Common myeloid progenitor, CD34-positive (primary cell): ENCODE measurements around the gene DUOXA2.

ENCODE experiments used
- CTCF ChIA-PET: fragments of 350-600 bp; sonication (Branson Sonifier 250); formaldehyde crosslinking; loops from one replicate; lab custom pipeline; 2021; ENCODE audit warnings: antibody characterized with exemption; lab: Charles Lee
- POLR2A ChIA-PET: fragments of 350-600 bp; sonication (Branson Sonifier 250); formaldehyde crosslinking; loops from one replicate; lab custom pipeline; 2021; ENCODE audit warnings: antibody characterized with exemption; lab: Charles Lee
- DNase-seq, 3 donors: peaks; one replicate each; pipeline versions ENCODE4 v3.0.0 to v3.0.0-alpha.2; 2013
- H3K27ac ChIP-seq, 2 experiments: 1 replicate in 1 of 2; 2 replicates in 1 of 2; pipeline ENCODE4 v1.7.0; 2013; ENCODE audit warnings: inconsistent platforms in 2 of 2, low read length in 2 of 2, mild to moderate bottlenecking in 2 of 2, low read depth in 1 of 2, moderate library complexity in 1 of 2; ENCODE audit not compliant: severe bottlenecking in 2 of 2, insufficient read depth in 1 of 2, poor library complexity in 1 of 2
- H3K27me3 ChIP-seq, 5 experiments: replicated peaks in 2 of 5; 1 replicate in 3 of 5; 2 replicates in 2 of 5; pipeline versions ENCODE4 v1.6.1 to v1.7.0; 2013; ENCODE audit warnings: low read length in 4 of 5, mild to moderate bottlenecking in 2 of 5, moderate library complexity in 2 of 5, inconsistent platforms in 1 of 5; ENCODE audit not compliant: insufficient read depth in 5 of 5, control insufficient read depth in 4 of 5
- H3K36me3 ChIP-seq, 4 experiments: 1 replicate in 2 of 4; 2 replicates in 2 of 4; pipeline versions ENCODE4 v1.6.1 to v1.7.0; 2013; ENCODE audit warnings: low read length in 3 of 4, control low read depth in 1 of 4, mild to moderate bottlenecking in 1 of 4; ENCODE audit not compliant: control insufficient read depth in 4 of 4, insufficient read depth in 4 of 4
- H3K4me1 ChIP-seq, 4 experiments: 1 replicate in 3 of 4; 2 replicates in 1 of 4; pipeline versions ENCODE4 v1.6.1 to v1.7.1; 2013; ENCODE audit warnings: low read length in 3 of 4, mild to moderate bottlenecking in 3 of 4, control low read depth in 1 of 4, inconsistent platforms in 1 of 4, moderate library complexity in 1 of 4; ENCODE audit not compliant: control insufficient read depth in 4 of 4, insufficient read depth in 4 of 4; ENCODE audit errors: control extremely low read depth in 1 of 4
- H3K4me3 ChIP-seq, 7 experiments: 1 replicate in 4 of 7; 2 replicates in 3 of 7; pipeline versions ENCODE4 v1.5.1 to v1.7.0; 2013; ENCODE audit warnings: mild to moderate bottlenecking in 7 of 7, low read length in 6 of 7, moderate library complexity in 6 of 7, inconsistent platforms in 2 of 7, low read depth in 2 of 7, control low read depth in 1 of 7; ENCODE audit not compliant: insufficient read depth in 4 of 7, control insufficient read depth in 1 of 7; ENCODE audit errors: extremely low read depth in 1 of 7
- H3K9me3 ChIP-seq, 5 experiments: 1 replicate in 4 of 5; 2 replicates in 1 of 5; pipeline versions ENCODE4 v1.6.1 to v1.7.1; 2013; ENCODE audit warnings: low read length in 4 of 5, mild to moderate bottlenecking in 2 of 5, inconsistent platforms in 1 of 5, low read depth in 1 of 5, moderate library complexity in 1 of 5; ENCODE audit not compliant: control insufficient read depth in 4 of 5, insufficient read depth in 2 of 5; ENCODE audit errors: control extremely low read depth in 1 of 5
- WGBS: methylation state at CpG from one replicate; pipeline ENCODE4 v1.1.5; 2013; ENCODE audit not compliant: insufficient coverage; 5-methylcytosine and 5-hydroxymethylcytosine counted together

Gene DUOXA2

GRCh38 chr15:45113380-45113990 is 641 bp upstream of the DUOXA2 start:
- Histone ChIP-seq H3K27ac (no peak overlapping the region), H3K4me1 (peaks cover 0 to 52% (median 29%) of the 10 kb centered on the region in 4 experiments), H3K36me3 (no peaks in the 10 kb centered on the region), H3K9me3 (no peaks in the 10 kb centered on the region), H3K4me3 (peak overlapping the region in 2 of 7 experiments; percentile 1 to 49), H3K27me3 (peaks cover 5 to 90% (median 62%) of the 10 kb centered on the region in 5 experiments)
- DNase-seq = peak in 1 of 3 donors; percentile 20
- ChIA-PET POLR2A (no interaction called here), CTCF (interaction anchor here (0.7 to 2.3 kb wide), 4 partner anchors 8 to 145 kb away, joined by 3 to 10 read pairs (median 4); no protein-coding TSS in a partner anchor)
- 8% methylated on average over 6 of the region's 14 CpGs for WGBS

DNA sequence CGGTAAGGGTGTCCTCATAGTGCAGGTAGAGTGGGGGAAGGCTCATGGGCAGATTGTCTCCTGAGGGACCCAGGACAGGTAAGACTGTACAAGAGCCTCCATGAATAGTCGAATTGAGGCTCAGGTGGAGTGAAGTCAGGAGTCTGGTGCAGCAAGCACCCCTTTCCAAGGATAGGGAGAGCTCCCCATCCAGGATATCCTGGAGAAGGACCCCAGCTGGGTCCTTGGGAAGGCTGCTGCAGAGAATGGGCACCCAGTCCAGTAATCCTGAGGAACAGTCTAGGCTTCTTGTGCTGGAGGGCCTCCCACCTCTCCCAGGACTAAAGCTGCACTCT is 592 bp downstream of the DUOXA2 start:
- 11% methylated on average over 2 of the region's 2 CpGs for WGBS
- Histone ChIP-seq H3K9me3 (no peaks in the 10 kb centered on the region), H3K27me3 (peaks cover 0 to 83% (median 57%) of the 10 kb centered on the region in 5 experiments), H3K4me1 (peaks cover 0 to 52% (median 29%) of the 10 kb centered on the region in 4 experiments), H3K36me3 (no peaks in the 10 kb centered on the region), H3K27ac (no peak overlapping the region), H3K4me3 (peak overlapping the region in 3 of 7 experiments; percentile 28 to 53 (median 52))
- CTCF ChIA-PET = interaction anchor here (1.1 to 1.7 kb wide), 2 partner anchors 10 to 16 kb away, joined by 3 to 5 read pairs; no protein-coding TSS in a partner anchor
- DNase-seq = no peak
- POLR2A ChIA-PET = no interaction called here

DNA sequence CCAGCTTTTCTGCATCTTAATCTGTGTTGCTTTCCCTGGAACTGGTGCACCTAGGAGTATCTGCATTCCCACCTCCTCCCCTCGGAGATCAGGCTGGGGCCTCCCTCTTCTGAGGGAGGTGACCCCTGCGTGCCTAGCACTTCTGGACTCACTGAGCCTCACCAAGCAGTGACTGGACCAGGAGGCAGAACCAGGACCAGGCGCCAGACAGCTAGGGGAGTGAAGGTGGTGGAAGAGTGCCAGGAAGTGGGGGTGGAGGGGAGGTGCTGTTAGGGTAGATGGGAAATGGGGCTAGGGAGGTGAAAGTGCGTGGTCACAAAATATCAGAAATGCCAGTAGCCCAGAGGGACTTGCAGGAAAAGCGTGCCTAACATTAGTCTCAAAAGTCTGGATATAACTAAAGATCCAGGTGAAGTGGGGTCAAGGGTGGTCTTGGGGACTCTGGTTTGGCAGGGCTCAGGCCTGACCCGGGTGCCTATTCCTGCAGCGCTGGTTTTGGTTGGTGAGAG is 1.2 kb downstream of the DUOXA2 start:
- CTCF ChIA-PET = interaction anchor here (1.1 to 1.7 kb wide), 3 partner anchors 9 to 16 kb away, joined by 3 to 5 read pairs (median 5); no protein-coding TSS in a partner anchor
- no peaks in the 10 kb centered on the region for H3K9me3 ChIP-seq
- H3K36me3 ChIP-seq = no peaks in the 10 kb centered on the region
- DNase-seq = no peak
- WGBS = 68% methylated on average over 6 of the region's 7 CpGs
- no peak overlapping the region for H3K27ac ChIP-seq
- POLR2A ChIA-PET = no interaction called here
- peaks cover 0 to 52% (median 29%) of the 10 kb centered on the region in 4 experiments for H3K4me1 ChIP-seq
- peaks cover 0 to 76% (median 51%) of the 10 kb centered on the region in 5 experiments for H3K27me3 ChIP-seq
- H3K4me3 ChIP-seq = no peak overlapping the region

- CTCF ChIA-PET = interaction anchor here (1.0 to 1.7 kb wide), 4 partner anchors 9 to 15 kb away, joined by 4 to 5 read pairs (median 5); no protein-coding TSS in a partner anchor
These were observed 1.9 kb downstream of the DUOXA2 start for GRCh38 chr15:45116006-45116481.

GRCh38 chr15:45116482-45117307 is 2.6 kb downstream of the DUOXA2 start:
- peak in 2 of 3 donors; percentile 52 to 53 for DNase-seq
- Histone ChIP-seq H3K4me3 (peak overlapping the region in 3 of 7 experiments; percentile 19 to 53 (median 42)), H3K9me3 (no peaks in the 10 kb centered on the region), H3K27ac (no peak overlapping the region), H3K36me3 (no peaks in the 10 kb centered on the region), H3K4me1 (peaks cover 0 to 49% (median 28%) of the 10 kb centered on the region in 4 experiments), H3K27me3 (peaks cover 0 to 71% (median 50%) of the 10 kb centered on the region in 5 experiments)
- ChIA-PET CTCF (interaction anchor here (1.0 to 1.3 kb wide), 3 partner anchors 8 to 10 kb away, joined by 4 to 5 read pairs (median 5); no protein-coding TSS in a partner anchor), POLR2A (no interaction called here)
- WGBS = 6% methylated on average over 58 of the region's 65 CpGs

More at GRCh38 chr15:45116006-45116481, 1.9 kb downstream of the DUOXA2 start:
- Histone ChIP-seq H3K9me3 (no peaks in the 10 kb centered on the region), H3K27ac (no peak overlapping the region), H3K36me3 (no peaks in the 10 kb centered on the region), H3K4me1 (peaks cover 0 to 52% (median 29%) of the 10 kb centered on the region in 4 experiments), H3K4me3 (peak overlapping the region in 2 of 7 experiments; percentile 19 to 53), H3K27me3 (peaks cover 0 to 74% (median 51%) of the 10 kb centered on the region in 5 experiments)
- POLR2A ChIA-PET = no interaction called here
- WGBS = 7% methylated on average over 17 of the region's 19 CpGs
- DNase-seq = no peak

- CTCF ChIA-PET = interaction anchor here (0.6 to 1.8 kb wide), 19 partner anchors 7 to 528 kb away, joined by 3 to 13 read pairs (median 5); partner anchors contain the start of genes DUOX1 and DUOXA1
- POLR2A ChIA-PET = no interaction called here
- peaks cover 0 to 67% (median 49%) of the 10 kb centered on the region in 5 experiments for H3K27me3 ChIP-seq
These were observed 3.4 kb downstream of the DUOXA2 start for GRCh38 chr15:45117308-45118130.

More at GRCh38 chr15:45117308-45118130, 3.4 kb downstream of the DUOXA2 start:
- Histone ChIP-seq H3K36me3 (no peaks in the 10 kb centered on the region), H3K9me3 (no peaks in the 10 kb centered on the region), H3K4me3 (peak overlapping the region in 4 of 7 experiments; percentile 10 to 58 (median 56)), H3K27ac (no peak overlapping the region), H3K4me1 (peaks cover 0 to 41% (median 23%) of the 10 kb centered on the region in 4 experiments)
- WGBS = 18% methylated on average over 25 of the region's 33 CpGs
- DNase-seq = no peak
